RKO (cell line): ENCODE data around the gene HTRA3.

Source experiments
- DNase-seq: peaks from one replicate; pipeline ENCODE4 v3.0.0-alpha.2; 2016; ENCODE audit warnings: low spot score

HTRA3 gene

DNA sequence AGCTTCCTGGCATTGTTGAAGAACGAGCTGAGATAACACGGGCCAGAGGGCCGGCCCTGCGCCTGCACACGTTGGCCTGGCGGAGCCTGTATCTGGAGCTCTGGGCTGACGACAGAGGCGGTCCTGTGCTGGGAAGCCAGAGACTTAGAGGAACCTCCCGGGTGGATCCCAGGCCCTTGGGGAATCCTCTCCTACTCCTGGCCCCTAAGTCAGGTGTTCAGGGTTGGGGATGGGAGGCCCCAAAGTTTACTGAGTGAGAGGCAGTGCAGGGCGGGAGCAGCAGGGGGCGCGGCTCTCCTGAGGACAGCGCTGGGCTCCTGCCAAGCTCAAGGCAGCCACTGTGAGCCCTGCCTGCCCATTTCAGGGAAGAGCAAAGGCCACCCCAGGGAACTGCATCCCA is 2.5 kb upstream of the HTRA3 start:
- DNase-seq: peak; percentile 34

DNA sequence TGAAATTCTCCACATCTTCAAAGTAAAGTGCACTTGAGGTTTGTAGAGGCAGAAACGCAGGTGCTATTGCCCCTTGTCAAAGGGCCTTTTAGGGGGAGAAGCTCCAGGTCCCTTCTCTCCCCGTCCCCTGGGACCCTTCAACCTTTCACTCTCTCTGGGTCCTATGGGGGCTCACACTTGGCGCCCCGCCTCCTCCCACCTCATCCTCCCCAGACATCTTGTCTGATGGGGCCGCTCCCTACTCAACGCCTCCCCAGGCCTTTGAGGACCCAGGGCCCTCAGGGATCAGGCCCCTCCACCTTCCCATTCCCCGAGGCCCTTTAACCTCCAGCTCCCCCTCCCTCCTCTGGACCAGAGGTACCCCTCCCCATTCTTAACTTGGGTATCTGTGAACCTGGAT is 1.3 kb upstream of the HTRA3 start:
- DNase-seq: no peak

DNA sequence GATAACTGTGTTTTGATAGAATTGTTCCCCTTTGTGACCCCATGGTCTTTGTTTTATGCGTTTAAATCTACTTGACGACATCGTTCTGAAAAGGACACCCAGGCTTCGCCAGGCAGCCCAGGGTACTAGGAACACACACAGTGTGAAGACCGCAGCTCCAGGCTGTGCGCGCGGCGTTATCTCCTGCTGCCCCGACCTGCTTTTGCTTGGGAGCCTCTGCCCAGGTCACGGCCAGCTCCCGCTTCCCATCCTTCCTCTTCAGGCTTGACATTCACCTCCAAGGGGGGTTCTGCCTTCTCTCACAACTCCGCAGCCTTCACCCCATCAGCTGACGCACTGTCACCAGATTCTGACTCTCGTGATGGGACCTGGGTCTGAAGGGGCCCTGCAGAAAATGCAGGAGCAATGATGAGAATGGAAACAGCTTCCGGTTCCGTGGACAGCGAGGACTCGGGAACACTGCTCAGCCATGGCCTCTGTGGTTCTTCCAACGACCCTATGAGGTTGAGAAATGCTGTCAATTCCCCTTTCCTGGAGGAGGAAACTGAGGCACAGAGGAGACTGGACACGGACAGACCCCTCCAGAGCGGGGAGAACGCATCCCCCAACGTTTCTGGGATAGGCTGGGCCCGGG is 536 bp upstream of the HTRA3 start:
- no peak for DNase-seq

DNA sequence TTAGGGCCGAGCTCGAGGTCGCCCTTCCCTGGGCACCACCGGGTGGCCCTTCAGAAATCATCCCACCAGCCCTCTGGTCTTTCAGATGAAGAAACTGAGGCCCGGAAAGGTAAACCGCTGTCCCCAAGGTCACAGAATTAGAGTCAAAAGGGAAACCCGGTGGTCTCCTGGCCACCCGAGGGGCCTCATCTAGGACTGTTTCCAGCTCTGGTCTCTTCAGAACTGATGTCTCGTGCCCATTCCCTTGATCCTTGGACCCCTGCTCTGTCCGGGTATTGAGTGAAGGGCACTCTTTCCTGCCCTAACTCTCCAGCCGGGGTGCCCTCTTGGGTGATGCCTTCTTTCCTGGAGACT is 841 bp downstream of the HTRA3 start:
- DNase-seq: no peak

DNA sequence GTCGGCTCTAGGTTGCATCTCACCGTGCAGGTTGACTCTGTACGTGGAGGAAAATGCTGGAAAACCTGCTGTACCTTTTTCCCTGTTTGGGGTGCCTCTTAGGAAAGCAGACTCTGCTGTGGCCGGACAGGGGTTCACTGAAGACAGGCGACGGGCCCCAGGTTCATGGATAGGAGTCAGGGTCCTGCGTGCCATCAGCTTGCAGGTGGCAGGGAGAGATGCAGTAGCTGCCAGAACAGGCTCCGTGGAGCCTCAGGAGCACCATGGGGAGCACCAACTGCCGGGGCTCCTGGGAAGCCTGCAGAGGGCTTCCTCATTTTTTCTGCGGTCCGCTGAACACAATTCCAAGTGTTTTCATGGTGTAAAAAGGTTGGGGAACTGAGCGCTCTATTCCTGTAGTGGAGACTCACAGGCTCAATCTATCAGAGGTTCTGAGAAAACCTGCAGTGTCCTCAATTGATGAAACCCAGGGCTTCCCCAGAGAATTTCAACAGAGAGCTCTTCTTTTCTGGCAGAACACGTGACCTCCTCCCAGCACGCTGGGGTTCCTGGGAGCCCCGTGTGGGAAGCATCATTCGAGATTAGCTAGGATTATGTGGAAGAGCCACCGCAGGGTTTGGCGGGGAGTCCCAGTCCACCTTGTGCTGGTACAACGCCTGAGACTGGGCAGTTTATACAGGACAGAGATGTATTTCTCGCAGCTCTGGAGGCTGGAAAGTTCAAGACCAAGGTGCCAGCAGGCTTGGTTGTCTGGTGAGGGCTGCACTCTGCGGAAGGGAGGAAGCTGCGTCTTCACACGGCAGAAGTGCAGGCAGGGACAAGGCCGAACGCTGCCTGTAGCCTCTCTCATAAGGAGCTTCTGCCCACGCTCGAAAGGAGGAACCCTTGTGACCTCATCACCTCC is 1.6 kb downstream of the HTRA3 start:
- DNase-seq: no peak

DNA sequence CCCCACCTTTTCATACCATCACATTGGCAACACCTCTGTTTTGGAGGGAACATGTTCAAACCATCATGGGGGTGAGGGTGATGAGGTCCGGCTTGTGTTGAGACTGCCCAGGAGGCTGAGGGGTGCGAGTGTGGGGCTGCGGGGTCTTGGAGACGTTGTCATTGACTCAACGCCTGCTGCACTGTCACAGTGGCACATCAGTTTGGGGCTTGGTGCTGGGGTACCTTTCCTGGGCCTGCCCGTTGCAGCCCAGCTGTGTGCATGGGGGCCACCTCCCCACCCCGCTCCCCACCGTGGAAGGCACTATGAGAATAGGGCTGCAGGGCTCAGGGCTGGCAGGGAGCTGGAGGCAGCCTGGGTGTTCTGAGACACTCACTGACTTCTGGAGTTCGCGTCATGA is 2.3 kb downstream of the HTRA3 start:
- DNase-seq: no peak

DNA sequence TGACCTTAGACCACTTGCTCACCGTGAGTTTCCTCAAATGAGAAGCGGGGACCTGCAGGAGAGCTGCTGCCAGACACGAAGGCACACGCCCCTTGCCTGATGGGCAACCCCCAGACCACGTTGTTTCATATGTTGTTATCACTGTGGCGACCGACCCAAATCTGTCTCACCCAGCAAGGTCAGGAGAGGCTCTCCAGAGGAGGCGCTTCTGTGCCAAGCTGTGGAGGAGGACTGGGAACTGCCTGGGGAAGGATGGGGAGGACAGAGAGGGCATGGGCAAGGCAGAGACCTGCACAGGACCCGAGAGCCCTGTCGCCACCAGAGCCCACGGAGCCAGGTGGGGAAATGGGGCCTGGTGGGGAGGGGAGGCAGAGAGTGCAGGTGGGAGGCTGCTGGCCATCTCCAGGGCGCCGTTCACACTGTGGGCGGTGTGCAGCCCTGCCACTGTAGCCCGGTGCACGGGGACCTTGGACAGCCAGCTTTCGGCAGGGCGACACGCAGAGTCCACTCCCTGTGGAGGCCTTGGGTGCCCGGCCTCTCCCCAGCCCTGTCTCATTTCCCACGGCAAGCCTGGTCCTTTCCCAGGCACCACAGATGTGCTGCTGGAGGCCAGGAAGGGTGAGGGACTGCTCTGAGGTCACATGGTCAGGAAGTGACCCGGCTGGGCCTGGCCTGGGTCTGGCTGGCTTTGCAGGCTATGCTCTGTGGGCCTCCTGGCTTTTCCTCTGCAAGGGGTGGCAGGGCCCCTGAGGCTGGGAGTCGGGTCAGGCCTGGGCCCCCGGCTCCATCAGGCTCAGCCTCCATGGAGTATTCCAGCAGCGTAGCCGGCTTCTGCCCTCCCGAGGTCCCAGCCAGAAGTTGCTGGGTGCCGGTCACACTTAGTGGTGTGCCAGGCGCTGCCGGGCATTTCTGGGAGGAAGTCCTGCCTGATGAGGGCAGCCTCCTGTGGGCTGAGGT is 3.2 kb downstream of the HTRA3 start:
- no peak for DNase-seq

DNA sequence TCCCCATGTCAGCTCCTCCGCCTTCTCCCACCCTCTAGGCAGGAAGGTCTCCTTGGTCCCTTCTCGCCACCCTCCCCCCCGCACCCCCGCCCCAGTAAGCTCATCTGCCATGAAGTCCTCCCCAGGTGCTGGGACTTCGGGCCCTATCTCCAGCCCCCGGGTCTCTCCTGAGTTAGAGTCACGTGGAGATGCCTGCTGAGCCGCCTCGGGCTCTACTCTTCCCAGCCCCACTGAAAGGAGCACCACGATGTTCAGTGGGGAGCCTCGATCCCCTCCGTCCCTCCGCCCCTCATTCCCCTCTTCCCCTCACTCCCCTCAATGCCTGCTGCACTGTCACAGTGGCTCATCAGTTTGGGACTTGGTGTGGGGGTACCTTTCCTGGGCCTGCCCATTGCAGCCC is 3.9 kb downstream of the HTRA3 start:
- DNase-seq: no peak

DNA sequence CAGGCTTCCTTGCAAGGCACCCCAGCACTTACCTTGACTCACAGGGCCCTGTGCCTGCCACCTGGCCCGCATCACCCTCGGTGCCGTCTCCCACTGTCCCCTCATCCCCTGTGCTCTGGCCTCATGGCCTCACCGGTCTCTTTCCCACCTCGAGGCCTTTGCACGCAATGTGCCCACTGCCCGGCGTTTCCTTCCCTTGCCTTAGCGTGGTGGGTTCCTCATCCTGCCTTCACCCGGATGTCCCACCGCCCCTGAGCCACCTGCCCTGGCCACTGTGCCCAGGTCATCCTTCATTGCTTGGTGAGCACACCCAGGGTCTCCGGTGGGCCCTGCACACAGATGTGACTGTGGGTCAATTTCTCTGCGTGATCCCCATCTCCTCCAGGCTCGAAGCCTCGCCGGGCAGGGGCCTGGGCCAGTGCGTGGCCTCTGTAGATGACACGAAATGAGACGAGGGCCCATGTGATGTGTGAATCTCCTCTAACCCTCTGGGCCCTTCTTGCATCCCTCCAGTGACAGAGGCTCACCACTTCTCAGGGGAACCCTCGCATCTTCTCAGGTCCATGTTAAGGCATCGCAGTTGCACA is 4.6 kb downstream of the HTRA3 start:
- no peak for DNase-seq

DNA sequence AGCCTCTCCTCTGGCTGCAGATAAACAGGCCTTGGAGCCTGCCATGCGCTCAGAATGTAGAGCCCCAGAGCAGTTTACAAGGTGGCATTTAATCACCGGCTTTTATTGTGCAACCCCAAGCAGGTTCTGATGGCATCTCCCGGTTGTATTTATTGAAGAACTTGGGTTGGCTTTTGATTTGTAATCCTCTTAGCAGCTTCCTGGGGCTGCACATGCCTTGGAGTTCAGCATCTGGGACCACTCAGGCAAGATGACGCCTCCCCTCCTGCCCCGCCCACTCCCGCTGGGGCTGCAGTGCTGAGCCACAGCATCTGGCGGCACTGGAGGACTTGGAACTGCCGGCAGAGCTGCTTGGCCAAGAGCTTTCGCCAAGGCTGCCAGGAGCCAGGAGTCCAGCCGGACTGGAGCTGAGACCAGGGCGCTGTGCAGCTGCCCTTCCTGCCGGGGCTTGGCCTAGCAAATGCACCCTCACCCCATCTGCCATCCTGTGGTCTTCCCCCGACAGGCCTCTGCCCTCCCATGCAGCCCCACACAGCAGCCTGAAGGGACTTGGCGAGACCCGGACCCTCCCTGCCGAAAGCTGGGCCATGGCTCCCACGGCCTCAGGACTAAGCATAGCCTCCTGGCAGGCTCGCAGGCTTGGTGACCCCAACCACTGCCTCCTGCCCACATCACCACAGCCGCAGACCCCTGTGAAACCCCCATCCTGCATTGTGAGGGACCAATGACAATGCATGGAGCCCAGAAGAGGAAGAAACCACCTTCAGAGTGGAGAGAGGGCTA is 5.4 kb downstream of the HTRA3 start:
- DNase-seq: no peak

DNA sequence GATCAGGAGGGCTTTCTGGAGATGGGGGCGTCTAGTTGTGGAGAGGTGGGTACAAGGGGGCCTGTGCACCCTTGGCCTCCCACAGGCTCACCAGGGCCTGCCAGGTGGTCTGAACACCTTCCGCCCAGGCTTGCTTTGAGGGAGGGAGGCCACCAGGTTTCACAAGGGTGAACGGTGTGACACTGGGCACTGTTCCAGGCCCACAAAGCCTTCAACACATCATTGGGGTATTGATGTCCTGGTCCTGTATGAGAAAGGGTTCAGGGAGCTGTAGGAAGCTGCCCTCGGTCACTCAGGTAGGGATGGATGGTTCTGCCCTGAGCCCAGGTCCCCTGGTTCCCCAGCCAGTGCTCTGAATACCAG is 6.0 kb downstream of the HTRA3 start:
- DNase-seq: no peak

DNA sequence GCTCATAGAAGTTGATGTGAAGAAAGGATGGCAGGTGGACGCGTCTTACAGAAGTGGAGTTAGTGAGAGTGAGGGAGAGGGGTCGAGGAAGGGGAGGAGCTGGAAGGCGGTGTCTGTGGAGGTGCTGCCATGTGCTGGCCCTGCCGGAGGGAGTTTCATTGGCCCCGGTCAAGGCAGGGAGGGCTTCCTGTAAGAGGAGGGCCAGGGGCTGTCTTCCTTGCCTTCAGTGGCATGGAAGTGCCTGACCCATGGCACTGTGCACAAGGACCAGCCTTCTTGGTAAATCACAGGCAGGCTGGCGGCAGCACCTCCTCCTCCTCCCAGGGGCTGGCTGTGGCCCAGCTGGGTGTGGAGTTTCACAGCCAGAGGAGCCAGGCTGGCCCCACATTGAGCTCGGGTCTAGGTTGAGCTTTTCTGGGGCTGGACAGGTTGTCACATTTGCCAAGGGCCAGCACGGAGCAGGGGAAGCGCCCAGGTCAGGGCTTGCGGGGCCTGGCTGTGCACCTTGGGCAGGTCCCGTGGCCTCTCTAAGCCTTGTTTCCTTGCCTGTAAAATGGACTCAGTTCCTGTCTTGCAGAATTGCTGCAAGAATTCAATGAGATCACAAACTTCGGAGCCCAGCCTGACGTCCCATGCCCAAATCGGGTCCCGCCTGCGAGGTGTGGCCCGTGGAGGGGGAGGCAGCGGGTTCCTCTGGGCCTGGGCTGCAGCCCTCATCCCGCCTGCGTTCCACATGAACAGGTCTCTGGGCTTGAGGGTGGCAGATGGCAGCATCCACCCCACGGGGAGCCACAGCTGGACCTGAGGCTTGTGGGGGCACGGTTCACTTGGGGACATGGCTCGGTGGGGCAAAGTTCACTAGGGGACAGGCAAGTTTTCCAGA is 7.0 kb downstream of the HTRA3 start:
- DNase-seq: no peak

DNA sequence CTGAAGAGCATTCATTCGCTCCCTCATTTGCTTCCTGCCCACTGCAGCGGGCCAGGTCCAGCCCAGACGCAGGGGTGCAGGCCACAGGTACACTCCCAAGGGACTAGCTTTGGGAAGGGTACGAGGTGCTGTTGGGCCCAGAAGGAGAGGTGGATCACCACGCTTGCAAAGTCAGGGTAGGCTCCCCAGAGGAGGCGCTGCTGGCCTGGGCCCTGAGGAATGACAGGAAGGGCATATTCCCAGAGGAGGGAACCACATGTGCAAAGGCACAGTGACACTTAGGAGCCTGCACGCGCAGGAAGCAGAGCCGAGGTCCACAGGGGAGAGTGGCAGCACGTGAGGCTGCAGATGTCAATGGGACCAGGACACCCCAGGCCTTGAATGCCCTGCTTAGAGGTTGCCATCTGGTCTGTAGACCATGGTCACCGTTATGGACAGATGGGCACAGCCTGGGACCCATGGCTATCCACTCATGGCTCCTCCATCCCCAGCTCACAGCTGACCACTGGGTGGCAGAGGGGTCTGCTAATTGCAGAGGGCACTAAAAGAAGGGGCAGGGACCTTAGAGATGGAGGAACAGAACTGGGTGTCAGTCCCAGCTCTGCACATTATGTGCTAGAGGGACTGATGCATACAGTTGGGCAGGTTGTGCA is 7.9 kb downstream of the HTRA3 start:
- no peak for DNase-seq

DNA sequence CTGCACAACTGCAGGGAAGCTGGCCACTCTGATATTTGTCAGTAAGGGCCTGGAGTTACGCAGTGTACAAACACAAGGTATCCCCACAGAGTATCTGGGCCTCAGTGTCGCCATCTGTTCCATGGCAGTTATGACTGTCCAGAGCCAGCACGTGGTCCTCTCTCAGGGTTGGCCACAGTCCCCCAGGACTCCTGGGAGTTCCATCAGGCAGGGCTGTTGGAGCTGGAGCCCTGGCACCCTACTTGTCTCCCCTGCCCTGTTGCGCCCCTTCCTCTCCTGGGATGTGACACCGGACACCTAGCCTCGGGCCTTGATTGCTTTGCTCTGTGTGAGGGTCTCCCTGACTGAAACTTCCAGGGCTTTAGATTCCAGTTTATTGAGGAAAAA is 8.4 kb downstream of the HTRA3 start:
- DNase-seq: no peak

DNA sequence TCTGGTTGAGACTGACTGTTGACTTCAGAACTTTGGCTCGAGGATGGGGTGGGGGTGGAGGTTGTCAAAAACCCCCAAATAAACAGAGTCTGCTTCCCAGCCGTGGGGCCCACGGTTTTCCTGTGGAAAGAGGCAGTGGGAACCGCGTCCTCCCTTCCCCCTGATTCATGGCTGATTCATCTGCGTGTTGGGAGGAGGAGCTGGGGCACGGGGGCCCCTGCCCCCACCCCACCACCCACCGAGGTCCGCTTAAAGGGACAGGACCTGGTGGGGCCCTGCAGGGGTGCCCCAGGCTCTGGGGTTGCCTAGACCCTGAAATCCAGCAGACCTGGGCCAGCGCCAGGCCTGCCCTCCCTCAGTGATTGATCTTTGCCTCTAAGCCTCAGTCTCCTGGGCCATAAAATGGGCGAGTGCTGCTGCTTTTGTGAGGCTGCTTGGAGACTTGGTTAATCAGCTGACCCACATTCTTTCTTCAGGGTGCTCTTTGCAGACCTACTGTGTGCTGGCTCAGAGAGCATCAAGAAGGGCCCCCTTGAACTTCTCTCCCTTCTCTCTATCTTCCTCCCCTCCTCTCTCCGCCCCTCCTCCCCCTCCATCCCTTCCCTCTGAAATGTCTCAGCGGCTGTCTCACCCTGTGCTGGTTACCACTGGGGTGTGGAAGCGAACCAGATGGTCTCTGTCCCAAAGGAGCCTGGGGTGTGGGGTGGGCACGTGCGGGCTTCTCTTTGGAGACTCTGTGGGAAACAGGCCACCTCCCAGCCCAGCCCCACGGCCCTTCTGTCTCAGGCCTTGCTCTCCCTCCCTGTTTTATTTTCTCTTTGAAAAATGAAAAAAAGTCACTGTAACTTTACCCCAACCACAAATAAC is 9.1 kb downstream of the HTRA3 start:
- no peak for DNase-seq

DNA sequence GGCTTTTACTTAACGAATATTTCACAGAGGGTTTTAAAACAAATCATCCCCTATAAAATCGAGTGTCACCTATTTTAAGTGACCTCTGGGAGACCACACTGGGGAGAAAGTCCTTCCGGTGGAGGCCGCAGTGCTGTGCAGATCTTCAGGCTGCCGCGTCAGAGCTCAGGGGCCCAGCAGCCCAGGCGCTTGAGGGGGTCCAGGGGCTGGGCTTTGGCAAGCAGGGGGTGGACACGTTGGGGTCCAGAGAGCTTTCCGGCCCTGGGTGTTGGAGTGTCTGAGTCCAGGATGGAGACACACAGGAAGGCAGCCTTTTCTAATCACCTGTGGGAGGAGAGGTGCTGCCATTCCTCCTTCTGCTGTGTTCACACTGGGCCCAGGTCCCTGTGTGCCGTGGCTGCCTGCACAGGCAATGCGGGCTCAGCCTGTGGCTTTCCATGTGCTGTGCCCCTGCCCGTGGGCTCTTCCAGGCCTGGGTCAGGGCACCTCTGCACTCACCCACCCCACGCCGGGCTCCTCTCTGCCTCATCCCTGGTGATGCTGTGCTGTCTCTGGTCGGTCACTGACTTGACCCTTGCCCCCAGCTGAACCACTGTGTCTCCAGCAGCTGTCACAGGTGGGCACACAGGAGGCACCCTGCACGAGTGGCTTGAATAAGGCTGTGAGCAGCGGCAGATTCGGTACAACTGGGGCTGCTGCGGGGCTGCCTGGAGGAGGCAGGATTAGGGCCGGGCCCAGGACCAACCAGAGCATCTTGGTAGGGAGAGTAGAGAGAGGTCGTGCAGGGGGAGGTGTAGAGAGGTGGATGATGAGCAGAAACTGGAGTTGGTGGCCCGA is 10.0 kb downstream of the HTRA3 start:
- DNase-seq: no peak

DNA sequence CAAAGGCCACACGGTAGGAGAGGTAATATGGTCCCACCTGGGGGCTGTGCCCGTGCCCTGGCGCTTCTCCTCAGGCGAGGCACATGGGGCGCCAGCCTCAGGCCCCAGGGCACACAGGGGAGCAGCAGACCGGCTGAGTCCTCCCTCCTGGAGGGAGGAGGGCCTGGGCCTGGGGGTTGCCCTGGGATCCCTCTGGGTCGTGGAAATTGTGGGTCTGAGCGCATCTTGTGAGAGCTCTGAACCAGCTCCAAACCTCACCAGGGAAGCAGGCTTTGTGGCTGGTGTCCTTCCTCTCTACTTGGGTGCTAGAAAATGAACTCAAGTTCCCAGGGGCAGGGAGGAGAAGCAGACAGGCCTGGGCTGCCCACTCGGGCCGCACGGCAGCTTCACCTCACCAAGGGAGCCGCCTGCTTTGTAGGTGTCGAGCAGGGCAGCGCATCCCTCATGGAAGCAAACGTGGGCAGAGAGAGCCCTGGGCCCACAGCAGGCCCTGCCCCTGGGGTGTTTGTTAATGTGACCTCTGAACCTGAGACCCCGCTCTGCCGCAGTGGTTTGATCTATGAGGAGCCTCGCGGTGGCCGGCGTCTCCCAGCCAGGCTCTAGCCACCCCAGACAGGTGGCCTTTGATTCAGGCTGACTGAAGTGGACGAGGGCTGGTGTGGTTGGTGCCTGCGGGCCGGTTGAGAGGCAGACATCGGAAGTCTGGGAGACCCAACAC is 10.8 kb downstream of the HTRA3 start:
- DNase-seq: no peak
